Astrocyte (in vitro differentiated cells and primary cell): ENCODE data around the gene CNNM2.

Source experiments
- CTCF ChIP-seq: IDR thresholded peaks from 2 replicates; pipeline ENCODE4 v1.5.1; 2011; ENCODE audit warnings: low read depth, mild to moderate bottlenecking, inconsistent platforms, low read length, moderate library complexity; ENCODE audit not compliant: insufficient read depth
- EZH2 ChIP-seq: IDR thresholded peaks from 2 replicates; pipeline ENCODE4 v1.6.1; 2012; ENCODE audit warnings: mild to moderate bottlenecking, low read length, inconsistent platforms; ENCODE audit not compliant: insufficient read depth

- no peak for TF ChIP-seq CTCF
- TF ChIP-seq EZH2: no peak
Observed at GRCh38 chr10:102962267-102962666, 44.2 kb downstream of the CNNM2 start.
